Stomach (tissue), 9 donors: ENCODE results near the gene ING1. TPM values are rescaled to one million over a fixed set of nuclear protein-coding genes. Genes with fewer than 3 reads are reported as not detected.
A peak's percentile ranks its signal among the peaks of the same experiment; 100 is the strongest.
"Not testable (repeated sequence)": the region's sequence is repeated elsewhere in the genome, so short reads cannot be mapped to it uniquely, and the experiment has no call there.

Experiments used
- DNase-seq, 2 donors: peaks; one replicate each; pipeline versions ENCODE4 v3.0.0 to v3.0.0-alpha.2; 2013 to 2019
- H3K27ac ChIP-seq, 5 donors: fragments of 200-600 bp in 4 of 5; sonication (generic) in 4 of 5; one replicate each; pipeline ENCODE4 v1.5.1; 2013 to 2019; ENCODE audit warnings: mild to moderate bottlenecking in 1 of 5, moderate library complexity in 1 of 5
- H3K27me3 ChIP-seq, 3 donors: fragments of 200-600 bp; sonication (generic); one replicate each; pipeline ENCODE4 v1.5.1; 2017 to 2019; ENCODE audit warnings: mixed run types in 1 of 3
- H3K36me3 ChIP-seq, 4 donors: fragments of 200-600 bp; sonication (generic); 1 replicate in 3 of 4; 2 replicates in 1 of 4; pipeline ENCODE4 v1.5.1; 2016 to 2019
- H3K4me1 ChIP-seq, 4 donors: fragments of 200-600 bp; sonication (generic); one replicate each; pipeline ENCODE4 v1.5.1; 2016 to 2019
- H3K4me3 ChIP-seq, 4 donors: fragments of 200-600 bp; sonication (generic) in 3 of 4; one replicate each; pipeline ENCODE4 v1.5.1; 2016 to 2019; ENCODE audit warnings: mild to moderate bottlenecking in 1 of 4
- H3K9me3 ChIP-seq, 4 donors: fragments of 200-600 bp; sonication (generic); one replicate each; pipeline ENCODE4 v1.5.1; 2016 to 2019
- EP300 ChIP-seq: sonication (generic); formaldehyde crosslinking; IDR thresholded peaks from one replicate; pipeline ENCODE4 v1.6.1; 2017; ENCODE audit warnings: antibody characterized with exemption
- POLR2A ChIP-seq, 4 donors: fragments of 450-650 bp; IDR thresholded peaks; one replicate each; pipeline ENCODE4 v1.6.1; 2016; ENCODE audit warnings: antibody characterized with exemption in 4 of 4, control low read depth in 2 of 4, mild to moderate bottlenecking in 1 of 4, moderate library complexity in 1 of 4
- POLR2AphosphoS5 ChIP-seq, 3 donors: sonication (generic); formaldehyde crosslinking; IDR thresholded peaks; one replicate each; pipeline ENCODE4 v1.6.1; 2016; ENCODE audit warnings: antibody characterized with exemption in 3 of 3
- WGBS, 5 donors: extraction: QIAGEN DNeasy Blood & Tissue Kit in 3 of 5; methylation state at CpG; one replicate each; pipeline versions ENCODE4 v1.1.5 to v1.1.7; 2013 to 2018; 5-methylcytosine and 5-hydroxymethylcytosine counted together
- intact Hi-C: fragments of 100-400 bp; cut with DNase I; formaldehyde crosslinking; loops from one replicate; pipeline ENCODE4 v1.15.1; 2023; ENCODE audit warnings: low total_unique reads
- polyA plus RNA-seq, 3 donors: library from polyadenylated mRNA; stranded (reverse); fragments of 200-250 nt; gene quantifications; one replicate each; pipeline ENCODE4 v1.2.3, GENCODE V29; 2013
- total RNA-seq, 5 donors: library from RNA; depleted of rRNA; stranded (reverse); fragments of >200 nt; gene quantifications; one replicate each; pipeline versions ENCODE4 v1.1.0 to v1.2.3, GENCODE V29; 2014 to 2016
- TF ChIP-seq, protein P1 (sequence below), 7 experiments: fragments of 450-650 bp in 4 of 7; fragments of 200-600 bp in 3 of 7; sonication (generic) in 3 of 7; IDR thresholded peaks; one replicate each; pipeline ENCODE4 v1.5.1; 2016 to 2019; ENCODE audit warnings: antibody characterized with exemption in 7 of 7, control low read depth in 2 of 7, mild to moderate bottlenecking in 1 of 7
- donor health status: healthy with polysubstance abuse.
- donor health status: Bipolar disorder and iron deficiency.
- donor health status: healthy.

The ING1 gene
- total and polyA plus RNA-seq, 8 donors, result 6.4 to 88.9 (median 8.5) TPM

DNA sequence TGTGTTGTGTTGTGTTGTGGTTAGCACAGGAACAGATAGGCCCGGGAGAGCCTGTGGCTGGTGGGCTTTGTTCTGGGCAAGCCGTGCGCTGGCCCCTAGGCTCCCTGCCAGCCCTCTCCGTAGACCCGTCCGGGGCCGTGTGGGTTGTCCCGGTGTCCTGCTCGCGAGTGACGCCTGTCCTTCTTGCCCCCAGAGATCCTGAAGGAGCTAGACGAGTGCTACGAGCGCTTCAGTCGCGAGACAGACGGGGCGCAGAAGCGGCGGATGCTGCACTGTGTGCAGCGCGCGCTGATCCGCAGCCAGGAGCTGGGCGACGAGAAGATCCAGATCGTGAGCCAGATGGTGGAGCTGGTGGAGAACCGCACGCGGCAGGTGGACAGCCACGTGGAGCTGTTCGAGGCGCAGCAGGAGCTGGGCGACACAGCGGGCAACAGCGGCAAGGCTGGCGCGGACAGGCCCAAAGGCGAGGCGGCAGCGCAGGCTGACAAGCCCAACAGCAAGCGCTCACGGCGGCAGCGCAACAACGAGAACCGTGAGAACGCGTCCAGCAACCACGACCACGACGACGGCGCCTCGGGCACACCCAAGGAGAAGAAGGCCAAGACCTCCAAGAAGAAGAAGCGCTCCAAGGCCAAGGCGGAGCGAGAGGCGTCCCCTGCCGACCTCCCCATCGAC, 5.7 kb downstream of the ING1 start:
- 96 to 98% (median 97%) methylated on average over 56 to 61 of the region's 61 CpGs for WGBS, 5 donors
- DNase-seq, result no peak
- no peak overlapping the region for H3K4me3 ChIP-seq
- no peak for TF ChIP-seq POLR2A (IDR thresholded peaks at IDR 0.05)
- H3K9me3 ChIP-seq, result no peaks in the 10 kb centered on the region
- no peak overlapping the region for H3K27ac ChIP-seq
- intact Hi-C loops, result no loop called here
- peaks cover 5 to 41% (median 27%) of the 10 kb centered on the region in 4 donors for H3K36me3 ChIP-seq
- H3K27me3 ChIP-seq, result no peaks in the 10 kb centered on the region
- H3K4me1 ChIP-seq, result peaks cover 16 to 34% (median 24%) of the 10 kb centered on the region in 4 donors

DNA sequence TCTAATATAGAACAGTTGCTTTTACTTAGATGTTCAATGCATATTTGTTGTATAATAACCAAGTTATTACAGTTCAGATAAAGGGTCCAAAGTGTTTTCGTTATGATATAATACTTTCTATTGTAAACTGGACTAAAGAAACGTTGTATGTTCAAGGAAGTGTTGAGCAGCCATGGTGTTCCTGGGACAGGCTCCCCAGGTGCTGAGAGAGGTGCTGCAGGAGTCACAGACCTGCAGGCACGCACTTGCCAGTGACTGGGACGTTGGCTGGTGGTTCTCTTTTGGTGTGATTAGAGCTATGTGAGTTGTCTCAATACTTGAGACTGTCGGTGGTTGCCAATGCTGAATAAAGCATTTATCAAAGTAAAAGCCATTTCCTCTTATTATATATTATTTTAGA, 9.5 kb downstream of the ING1 start:
- Histone ChIP-seq H3K27ac (no peak overlapping the region), H3K4me3 (no peak overlapping the region), H3K9me3 (no peaks in the 10 kb centered on the region), H3K4me1 (peaks cover 3 to 16% (median 8%) of the 10 kb centered on the region in 4 donors), H3K36me3 (peaks cover 5 to 41% (median 28%) of the 10 kb centered on the region in 4 donors), H3K27me3 (no peaks in the 10 kb centered on the region)
- no peak for DNase-seq
- intact Hi-C loops, result loop anchor here (10.0 kb wide), 1 partner anchor 92 kb away; no protein-coding TSS in a partner anchor
- WGBS, 5 donors, result 35 to 50% (median 42%) methylated on average over 5 of the region's 5 CpGs
- no peak for TF ChIP-seq POLR2AphosphoS5 (IDR thresholded peaks at IDR 0.05)
- TF ChIP-seq, protein P1, sequence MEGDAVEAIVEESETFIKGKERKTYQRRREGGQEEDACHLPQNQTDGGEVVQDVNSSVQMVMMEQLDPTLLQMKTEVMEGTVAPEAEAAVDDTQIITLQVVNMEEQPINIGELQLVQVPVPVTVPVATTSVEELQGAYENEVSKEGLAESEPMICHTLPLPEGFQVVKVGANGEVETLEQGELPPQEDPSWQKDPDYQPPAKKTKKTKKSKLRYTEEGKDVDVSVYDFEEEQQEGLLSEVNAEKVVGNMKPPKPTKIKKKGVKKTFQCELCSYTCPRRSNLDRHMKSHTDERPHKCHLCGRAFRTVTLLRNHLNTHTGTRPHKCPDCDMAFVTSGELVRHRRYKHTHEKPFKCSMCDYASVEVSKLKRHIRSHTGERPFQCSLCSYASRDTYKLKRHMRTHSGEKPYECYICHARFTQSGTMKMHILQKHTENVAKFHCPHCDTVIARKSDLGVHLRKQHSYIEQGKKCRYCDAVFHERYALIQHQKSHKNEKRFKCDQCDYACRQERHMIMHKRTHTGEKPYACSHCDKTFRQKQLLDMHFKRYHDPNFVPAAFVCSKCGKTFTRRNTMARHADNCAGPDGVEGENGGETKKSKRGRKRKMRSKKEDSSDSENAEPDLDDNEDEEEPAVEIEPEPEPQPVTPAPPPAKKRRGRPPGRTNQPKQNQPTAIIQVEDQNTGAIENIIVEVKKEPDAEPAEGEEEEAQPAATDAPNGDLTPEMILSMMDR (IDR thresholded peaks at IDR 0.05), result no peak
- no peak for TF ChIP-seq EP300
- TF ChIP-seq POLR2A (IDR thresholded peaks at IDR 0.05), result no peak

DNA sequence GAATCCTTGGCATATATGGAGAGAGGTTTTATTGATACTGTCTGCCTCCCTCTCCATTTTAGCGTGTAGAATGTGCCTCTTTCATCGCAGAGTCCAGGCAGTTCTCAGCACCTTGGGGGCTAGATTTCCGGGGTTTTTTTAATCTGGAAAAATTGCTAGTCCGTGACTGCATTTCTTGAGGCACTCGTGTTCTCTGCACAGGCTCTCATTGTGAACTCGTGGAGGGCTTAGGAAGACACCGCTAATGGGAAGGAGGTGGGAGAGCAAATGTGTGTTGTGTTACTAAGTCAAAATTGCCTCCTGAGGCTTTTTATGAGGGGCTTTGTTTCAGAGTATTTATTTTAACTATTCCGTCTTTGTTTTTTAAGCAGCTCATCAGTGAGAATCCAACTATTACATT, 10.1 kb downstream of the ING1 start:
- WGBS, 5 donors, result 79 to 86% (median 83%) methylated on average over 8 of the region's 8 CpGs
- H3K27ac ChIP-seq, result no peak overlapping the region

DNA sequence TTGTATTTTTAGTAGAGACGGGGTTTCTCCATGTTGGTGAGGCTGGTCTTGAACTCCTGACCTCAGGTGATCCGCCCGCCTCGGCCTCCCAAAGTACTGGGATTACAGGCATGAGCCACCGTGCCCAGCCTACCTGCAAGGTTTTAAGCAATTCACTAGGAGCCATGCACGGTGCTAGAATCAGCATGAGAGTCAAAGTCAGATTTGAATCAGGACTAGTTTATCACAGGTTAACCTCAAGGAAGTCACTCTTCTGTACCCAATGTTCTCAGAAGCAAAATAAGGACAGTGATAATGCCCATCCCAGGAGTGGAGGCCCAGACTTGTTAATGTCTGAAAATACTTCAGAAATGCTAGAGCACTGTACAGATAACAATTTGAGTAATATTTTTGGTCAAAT, 12.7 kb downstream of the ING1 start:
- H3K4me1 ChIP-seq, H3K27me3 ChIP-seq, H3K27ac ChIP-seq, H3K9me3 ChIP-seq, DNase-seq, H3K4me3 ChIP-seq: not testable (repeated sequence)
- peaks cover 0 to 19% (median 6%) of the 10 kb centered on the region in 4 donors for H3K36me3 ChIP-seq
- intact Hi-C loops, result loop anchor here (10.0 kb wide), 1 partner anchor 89 kb away; no protein-coding TSS in a partner anchor
- 91 to 98% (median 94%) methylated on average over 6 of the region's 6 CpGs for WGBS, 5 donors

More for the DNA sequence above, 10.1 kb downstream of the ING1 start:
- intact Hi-C loops, result loop anchor here (10.0 kb wide), 1 partner anchor 91 kb away; no protein-coding TSS in a partner anchor
- H3K27me3 ChIP-seq, result no peaks in the 10 kb centered on the region
- no peak for DNase-seq
- H3K36me3 ChIP-seq, result peaks cover 5 to 41% (median 28%) of the 10 kb centered on the region in 4 donors
- H3K4me3 ChIP-seq, result no peak overlapping the region
- TF ChIP-seq EP300 (no peak), POLR2AphosphoS5 (IDR thresholded peaks at IDR 0.05) (no peak), POLR2A (IDR thresholded peaks at IDR 0.05) (no peak)
- TF ChIP-seq, protein P1 (IDR thresholded peaks at IDR 0.05), result no peak
- no peaks in the 10 kb centered on the region for H3K9me3 ChIP-seq
- peaks cover 0 to 11% (median 3%) of the 10 kb centered on the region in 4 donors for H3K4me1 ChIP-seq

DNA sequence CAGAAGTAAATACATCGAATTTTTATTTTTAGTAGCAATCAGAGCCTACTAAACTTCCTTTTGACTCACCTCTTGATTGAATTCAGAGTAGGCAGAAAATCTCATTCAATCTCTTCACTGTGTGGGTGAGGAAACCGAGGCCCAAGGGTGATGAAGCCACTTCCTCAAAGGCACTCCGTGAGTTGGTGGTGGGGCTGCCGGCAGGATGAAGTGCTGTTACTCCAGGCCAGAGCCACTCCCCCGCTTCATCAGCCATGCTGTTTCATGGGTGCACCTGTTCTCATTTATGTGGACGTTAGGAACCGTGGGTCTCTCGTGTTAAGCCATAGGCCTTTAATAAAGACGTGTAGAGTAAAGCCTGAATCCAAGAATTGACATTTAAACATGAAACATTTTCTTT, 13.2 kb downstream of the ING1 start:
- Histone ChIP-seq H3K36me3 (peaks cover 0 to 13% (median 3%) of the 10 kb centered on the region in 4 donors), H3K27ac (no peak overlapping the region), H3K4me3 (no peak overlapping the region), H3K27me3 (no peaks in the 10 kb centered on the region), H3K4me1 (peaks cover 0 to 4% (median 0%) of the 10 kb centered on the region in 4 donors), H3K9me3 (no peaks in the 10 kb centered on the region)
- 75 to 83% (median 81%) methylated on average over 9 of the region's 9 CpGs for WGBS, 5 donors
- TF ChIP-seq POLR2A (IDR thresholded peaks at IDR 0.05) (no peak), POLR2AphosphoS5 (IDR thresholded peaks at IDR 0.05) (no peak), EP300 (no peak)
- TF ChIP-seq, protein P1 (IDR thresholded peaks at IDR 0.05), result no peak
- intact Hi-C loops, result loop anchor here (10.0 kb wide), 1 partner anchor 88 kb away; no protein-coding TSS in a partner anchor
- DNase-seq, result peak in 1 of 2 donors; percentile 23
